ENCODE measurements around the gene HIRA.

DNA sequence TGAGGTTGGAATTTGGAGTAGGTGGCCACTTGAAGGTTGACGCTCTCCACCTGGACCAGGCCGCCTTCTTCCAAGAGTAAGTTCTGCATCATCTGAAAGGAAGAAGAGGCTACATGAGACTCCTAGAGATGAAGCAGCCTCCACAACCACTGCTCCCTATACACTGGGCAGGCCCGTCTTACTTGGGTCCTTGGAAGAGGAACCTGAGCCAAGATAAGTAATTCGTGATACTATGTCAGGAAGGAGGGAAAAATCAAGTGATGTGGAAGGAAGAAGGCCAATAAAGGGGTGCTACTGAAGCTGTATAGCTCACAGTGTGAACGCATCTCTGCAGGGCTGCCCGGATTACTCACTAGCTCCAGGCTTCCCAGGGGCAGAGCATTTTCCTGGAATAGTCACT lies 36.4 kb upstream of the HIRA start:
- TF ChIP-seq CTCF (IDR thresholded peaks at IDR 0.05), result no peak
- TF ChIP-seq POLR2AphosphoS5 (IDR thresholded peaks at IDR 0.05), result no peak
- no peak for TF ChIP-seq POLR2A (IDR thresholded peaks at IDR 0.05)
- TF ChIP-seq EP300 (IDR thresholded peaks at IDR 0.05; ENCODE audit: low read depth), result no peak

All from transverse colon (tissue), 4 donors.